ENCODE results near the gene LRRC8E.
"Not testable (repeated sequence)": the region's sequence is repeated elsewhere in the genome, so short reads cannot be mapped to it uniquely, and the experiment has no call there.

Gene LRRC8E

DNA sequence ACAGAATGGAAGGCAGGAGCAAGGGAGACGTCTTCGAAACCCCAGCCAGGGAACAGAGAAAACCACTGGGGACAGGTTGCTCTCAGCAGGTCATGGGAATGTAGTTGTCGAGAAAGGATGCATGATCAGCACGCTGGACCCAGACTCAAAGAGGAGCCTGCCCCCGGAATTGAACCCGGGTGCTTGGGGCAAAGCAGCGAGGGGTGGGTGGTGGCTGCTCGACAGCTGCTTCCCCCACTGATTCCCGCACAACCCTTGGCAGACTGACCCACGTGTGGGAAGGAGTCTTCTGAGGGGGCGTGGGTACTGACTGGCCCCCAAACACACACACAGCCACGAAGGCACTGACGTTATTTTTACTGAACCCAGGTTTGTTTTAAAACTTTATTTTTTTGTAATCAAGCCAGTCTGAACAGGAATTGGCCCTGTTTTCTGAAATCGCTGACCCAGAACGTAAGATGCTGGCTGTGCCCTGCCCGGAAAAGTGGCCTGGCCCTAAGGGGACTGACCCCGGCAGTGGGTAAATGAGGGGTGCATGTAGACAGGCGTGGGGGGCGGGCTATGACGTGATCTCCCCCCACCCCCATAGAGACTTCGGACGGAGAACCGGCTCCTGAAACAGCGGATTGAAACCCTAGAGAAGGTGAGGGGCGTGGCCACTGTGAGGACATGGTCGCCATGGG, 32.7 kb upstream of the LRRC8E start:
- DNase-seq, result no peak

DNA sequence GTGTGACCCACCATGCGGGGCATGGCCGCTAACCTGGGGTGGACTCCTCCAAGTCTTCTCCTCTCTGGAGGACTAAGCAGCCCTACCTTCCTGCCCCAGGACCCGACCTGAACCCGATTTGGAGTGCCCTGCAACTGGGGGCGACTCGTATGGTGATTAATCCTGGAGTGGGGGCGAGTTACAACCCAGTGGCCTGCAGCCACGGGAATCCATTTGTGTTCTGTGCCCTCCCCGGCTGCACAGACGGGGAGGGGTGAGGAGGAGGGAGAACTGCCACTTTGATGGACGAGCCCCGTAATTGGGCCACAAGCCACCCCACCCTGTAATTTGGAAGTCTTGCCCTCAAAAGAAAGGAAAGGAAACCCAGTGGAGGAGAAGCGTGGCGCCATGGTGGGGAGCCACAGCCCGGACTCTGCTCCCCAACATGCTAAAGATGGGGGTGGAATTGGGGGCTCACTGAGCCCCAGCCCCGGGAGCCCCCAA, 32.2 kb upstream of the LRRC8E start:
- no peak for DNase-seq

DNA sequence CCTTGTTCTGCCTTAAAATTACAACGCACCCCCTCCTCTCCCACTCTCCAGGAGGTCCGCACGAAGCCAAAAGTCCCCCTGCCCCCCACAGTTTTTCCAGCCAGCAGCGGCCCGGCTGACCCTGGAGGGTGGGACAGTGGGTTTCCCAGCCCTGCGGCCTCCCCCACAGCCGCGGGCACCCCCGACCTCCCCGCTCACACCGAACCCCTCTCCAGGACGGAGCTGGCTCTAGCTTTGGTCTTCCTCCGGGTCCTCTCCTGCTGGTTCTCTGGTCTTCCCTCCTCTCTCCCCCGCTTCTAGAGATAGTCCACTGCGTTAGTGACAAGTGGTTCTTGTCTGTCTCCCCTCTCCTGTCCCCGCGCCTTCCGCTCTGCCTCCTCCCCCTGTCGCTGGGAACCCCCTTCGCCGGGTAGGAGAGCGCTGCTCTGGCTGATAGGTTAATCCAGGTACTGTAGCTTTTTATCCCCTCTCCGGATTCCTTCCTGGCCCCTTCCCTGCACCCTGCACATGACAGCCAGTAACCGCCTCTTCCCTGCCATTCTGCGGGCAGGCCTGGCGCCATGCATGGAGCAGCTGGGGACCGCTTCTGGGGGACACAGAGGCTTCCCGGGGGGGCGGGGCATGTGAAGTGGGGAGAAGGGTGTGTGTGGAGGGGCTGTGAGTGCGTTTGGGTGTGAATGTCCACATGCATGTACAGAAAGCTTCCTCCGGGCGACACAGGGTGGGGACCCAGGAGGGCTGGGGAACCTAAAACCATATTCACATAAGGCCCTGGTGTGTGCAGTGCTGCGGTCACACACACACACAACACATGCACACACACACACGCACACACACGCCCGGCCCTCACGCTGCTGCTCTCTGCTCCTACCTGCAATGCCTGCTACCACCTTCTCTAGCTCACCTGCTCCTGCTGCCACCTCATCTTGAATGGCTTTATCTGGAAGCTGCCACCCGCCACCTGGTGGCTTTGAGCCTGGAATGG, 31.3 kb upstream of the LRRC8E start:
- DNase-seq, result no peak

DNA sequence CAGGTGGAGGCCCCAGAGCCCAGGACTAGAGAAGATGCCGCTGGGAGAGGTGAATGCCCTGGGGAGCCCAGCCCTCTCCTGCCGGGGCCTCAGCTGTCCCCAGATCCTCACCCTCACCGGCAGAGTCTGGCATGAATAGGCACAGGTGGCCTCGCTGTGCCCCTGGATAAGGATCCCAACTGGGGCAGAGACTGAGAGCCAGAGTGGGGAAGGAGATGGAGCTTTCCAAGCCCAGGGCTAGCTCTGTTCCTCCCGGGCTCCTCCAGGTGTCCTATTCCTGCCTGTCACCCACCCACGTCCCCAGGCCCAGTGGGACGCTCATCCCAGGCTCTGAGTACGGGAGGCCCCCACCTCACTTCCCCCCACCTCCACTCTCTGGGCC, 30.6 kb upstream of the LRRC8E start:
- DNase-seq, result no peak

DNA sequence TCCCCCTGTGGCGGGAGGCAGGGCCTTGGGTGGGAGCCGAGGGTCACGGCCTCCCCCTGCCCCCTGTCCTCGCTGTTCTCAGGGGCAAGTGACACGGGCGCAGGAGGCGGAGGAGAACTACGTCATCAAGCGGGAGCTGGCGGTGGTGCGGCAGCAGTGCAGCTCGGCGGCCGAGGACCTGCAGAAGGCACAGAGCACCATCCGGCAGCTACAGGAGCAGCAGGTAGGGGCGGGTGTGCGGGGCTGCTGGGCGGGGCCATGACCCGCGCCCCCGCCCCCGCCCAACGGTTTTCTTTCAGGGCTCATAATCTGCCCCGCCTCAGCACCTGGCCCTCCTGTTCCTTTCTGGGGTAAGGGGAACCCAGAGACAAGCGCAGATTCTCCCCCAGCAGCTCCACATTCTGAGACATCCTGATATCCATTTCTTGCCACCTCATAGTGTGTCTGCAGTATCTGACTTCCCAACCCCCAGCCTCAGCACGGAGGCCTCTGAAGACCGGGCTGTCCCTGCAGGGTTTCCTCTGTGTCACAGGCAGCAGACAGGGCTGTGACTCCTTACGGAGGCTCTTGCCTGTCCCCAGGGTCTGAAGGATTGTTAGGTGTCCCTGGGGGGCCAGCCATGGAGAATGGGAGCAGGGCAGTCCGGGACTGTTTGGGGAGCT, 30.1 kb upstream of the LRRC8E start:
- DNase-seq, result peak; percentile 73

DNA sequence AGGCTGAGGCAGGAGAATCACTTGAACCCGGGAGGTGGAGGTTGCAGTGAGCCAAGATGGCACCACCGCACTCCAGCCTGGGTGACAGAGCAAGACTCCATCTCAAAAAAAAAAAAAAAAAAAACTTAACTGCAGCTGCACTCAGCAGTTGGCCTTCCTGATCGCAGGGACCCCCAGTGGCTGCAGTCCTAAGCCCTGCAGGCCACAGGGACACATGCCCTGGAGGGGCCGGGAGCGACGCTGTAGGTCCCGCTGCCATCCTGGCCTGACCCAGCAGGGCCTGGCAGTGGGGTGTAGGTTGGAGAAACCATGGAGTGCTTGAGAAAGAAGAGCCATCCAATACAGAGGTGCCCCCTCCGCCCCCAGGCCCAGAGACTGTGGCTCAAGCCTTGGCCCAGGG, 29.2 kb upstream of the LRRC8E start:
- DNase-seq, result not testable (repeated sequence)

DNA sequence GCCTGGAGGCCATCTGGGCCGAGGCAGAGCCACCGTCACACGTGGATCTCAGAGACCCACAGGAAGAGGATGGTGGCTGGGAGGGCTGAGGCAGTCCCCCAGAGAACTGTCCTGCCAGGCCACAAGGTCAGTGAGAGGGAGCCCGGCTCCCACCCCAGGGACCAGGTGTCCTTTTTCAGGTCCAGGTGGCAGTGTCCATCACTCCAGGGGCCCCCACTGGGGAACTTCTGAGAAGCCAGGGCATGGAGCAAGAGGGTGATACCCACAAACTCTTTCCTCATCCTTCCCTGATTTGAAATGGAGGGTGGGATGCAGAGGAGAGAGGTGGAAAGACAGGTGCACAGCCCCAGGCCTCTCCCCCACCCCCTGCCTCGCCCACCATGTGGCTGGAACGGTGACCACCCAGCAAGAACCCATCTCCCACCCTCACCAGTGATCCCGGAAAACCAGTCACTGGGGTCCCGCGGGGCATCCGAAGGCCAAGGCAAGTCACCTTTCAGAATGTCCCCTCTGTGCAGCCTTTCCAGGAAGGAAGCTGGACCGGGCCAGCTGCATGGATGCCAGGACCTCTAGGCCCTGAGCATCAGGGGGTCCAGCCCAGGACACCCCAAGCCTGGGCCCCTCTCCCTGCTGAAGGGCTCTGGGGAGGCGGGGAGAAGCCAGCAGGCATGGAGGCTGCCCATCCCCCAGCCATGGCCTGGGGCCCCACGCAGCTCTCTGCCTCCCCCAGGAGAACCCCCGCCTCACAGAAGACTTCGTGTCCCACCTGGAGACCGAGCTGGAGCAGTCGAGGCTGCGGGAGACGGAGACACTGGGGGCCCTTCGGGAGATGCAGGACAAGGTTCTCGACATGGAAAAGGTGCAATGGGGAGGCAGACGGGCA, 28.2 kb upstream of the LRRC8E start:
- DNase-seq, result no peak

DNA sequence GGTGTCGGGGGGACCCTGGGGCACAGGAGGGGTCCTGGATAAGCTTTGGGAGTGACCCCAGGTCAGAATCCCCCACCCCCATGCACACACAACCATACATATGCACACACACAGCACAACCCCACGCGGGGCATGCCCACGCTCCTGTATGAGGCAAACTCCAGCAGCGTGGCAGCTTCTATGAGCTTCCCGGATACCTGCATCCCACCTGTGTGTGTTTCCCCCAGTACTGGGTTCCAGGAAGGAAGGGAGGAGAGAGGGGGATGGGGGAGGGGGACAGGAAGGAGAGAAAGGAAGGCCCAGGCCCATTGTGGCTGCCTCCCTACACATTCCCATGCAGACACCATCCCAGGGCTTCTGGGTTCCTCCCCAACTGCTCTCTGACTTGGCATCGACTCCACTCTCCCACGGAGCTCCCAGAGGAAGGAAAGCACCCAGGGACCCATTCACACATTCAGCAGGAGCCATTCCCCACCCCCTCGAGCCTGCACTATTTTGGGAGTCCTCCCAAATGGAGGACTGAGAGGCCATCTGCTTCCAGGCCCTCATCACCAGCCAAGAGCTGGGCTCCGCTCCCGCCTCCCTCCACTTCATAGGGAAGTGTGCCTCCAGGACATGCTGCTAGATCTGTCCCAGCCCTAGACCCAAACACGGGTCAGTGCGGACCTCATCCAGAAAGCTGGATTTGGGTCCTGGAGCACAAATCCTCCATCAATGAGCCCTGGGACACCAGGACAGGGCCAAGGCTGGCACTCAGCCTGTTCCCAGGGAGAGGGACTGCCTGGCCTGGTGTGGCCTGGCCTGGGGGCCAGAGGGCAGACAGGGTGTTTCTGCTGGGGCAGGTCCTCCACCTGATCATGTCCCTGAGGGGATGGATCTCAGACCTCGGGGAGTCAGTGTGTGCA, 27.3 kb upstream of the LRRC8E start:
- no peak for DNase-seq

DNA sequence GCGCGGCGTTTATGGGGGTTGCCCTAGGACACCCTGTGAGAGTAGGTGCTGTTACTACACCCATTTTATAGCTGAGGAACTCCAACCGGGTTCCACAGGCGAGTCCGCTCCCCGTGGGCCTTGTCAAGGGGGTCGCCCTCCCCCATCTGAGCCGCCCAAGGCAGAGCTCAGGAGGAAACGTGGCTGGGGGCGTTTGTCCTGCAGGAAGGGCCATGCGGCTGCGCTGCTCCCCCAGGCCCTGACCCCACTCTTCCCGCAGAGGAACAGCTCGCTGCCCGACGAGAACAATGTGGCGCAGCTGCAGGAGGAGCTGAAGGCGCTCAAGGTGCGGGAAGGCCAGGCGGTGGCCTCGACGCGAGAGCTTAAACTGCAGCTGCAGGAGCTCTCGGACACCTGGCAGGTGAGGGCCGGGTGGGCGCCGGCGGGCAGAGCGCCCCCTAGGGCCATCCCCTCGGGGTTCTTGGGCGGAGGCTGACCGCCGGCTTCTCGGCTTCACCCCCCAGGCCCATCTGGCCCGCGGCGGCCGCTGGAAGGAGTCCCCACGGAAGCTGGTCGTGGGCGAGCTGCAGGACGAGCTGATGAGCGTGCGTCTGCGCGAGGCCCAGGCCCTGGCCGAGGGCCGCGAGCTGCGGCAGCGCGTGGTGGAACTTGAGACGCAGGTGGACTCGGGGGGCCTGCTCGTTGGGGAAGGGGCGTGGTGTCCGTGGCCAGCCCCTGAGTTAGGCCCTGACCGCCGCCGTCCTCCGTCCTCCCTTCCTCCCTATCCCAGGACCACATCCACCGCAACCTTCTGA, 26.5 kb upstream of the LRRC8E start:
- no peak for DNase-seq

DNA sequence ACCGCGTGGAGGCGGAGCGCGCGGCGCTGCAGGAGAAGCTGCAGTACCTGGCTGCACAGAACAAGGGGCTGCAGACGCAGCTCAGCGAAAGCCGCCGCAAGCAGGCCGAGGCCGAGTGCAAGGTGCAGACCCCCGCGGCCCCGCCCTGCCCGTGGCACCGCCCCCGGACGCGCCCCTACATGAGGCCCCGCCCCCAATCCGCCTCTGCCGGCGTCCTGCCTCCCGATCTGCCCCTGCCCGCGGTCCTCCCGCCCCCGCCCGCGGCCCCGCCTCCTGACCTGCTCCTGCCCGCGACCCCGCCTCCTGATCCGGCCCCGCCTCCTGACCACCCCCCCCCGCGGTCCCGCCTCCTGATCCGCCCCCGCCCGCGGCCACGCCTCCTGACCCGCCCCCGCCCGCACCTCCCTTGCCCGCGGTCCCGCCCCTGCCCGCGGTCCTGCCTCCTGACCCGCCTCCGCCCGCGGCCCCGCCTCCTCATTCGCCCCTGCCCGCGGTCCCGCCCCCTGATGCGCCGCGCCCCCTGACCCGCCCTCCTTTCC, 25.8 kb upstream of the LRRC8E start:
- peak; percentile 92 for DNase-seq

DNA sequence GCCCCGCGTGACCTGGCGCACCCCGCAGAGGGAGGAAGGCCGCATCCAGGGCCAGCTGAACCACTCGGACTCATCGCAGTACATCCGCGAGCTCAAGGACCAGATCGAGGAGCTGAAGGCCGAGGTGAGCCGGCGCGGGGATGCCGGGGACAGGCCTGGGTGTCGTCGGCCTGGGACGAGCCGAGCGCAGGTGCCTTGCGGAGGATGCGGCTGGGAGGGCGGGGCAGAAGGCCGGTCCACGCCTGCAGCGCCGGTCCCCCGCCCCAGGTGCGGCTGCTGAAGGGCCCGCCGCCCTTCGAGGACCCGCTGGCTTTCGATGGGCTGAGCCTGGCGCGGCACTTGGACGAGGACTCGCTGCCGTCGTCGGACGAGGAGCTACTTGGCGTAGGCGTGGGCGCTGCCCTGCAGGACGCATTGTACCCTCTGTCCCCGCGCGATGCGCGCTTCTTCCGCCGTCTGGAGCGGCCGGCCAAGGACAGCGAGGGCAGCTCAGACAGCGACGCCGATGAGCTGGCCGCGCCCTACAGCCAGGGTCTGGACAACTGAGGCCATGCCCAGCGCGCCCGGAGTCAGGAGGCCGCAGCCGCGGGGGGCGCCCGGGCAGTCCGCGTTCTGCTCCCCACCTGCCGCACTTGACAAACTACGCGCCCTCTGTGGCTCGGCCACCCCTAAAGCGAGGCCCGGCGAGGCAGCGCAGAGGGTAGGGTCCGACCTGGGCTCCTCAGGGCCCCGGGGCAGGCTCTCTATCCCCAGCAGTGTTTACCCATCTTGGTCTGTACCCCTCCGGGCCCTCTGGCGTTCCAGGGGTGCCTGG, 24.9 kb upstream of the LRRC8E start:
- peak; percentile 61 for DNase-seq

DNA sequence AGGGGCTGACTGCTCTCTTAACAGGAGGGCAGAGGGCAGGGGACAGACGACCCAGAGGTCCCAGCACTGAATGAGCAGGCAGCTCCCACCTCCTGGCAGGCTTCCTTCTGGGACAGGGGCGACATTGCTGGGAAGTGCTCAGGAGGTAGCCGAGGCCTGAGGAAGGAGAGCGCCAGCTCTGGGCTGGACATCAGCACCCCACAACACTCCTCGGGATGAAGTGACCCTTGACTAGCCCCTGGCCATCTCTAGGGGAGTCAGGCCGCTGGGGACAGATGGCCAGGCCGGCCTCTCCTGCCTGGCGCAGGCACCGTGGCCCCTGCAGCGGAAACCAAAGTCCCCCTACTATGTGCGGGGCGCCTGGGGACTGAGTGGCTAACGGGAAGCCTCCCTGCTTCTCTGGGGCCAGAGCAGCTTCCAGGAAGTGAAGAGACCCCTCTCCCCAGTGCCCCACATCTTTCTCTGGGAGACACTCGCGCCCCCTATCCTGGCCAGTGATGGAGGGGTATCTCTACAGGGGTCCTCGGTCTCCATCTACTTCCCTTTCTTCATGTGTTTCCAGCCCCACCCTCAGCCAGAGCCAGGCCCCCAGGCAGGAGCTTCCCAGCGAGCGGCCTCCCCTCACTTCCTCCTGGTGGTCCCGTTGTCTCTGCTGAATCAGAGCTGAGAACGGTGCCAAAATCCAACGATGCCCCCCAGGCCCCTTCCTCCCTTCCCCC, 24.2 kb upstream of the LRRC8E start:
- no peak for DNase-seq

DNA sequence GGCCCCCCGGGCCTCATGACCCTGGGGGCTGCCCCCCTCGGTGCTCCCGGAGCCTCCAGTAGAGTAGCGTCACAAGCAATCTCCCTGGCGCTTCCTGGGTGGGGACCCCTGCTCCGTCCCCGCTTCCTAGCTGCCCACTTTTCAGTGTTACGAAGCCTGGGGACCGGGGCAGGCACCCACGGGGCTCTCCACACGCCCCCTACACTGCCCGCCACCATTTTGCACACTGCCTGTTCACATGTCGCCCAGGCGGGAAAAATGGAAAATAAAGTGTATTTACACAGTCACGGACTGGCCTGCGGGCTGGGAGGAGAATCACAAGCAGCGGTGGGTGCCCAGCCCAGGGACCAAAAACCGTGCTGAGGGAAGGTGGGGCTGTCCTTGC, 23.6 kb upstream of the LRRC8E start:
- no peak for DNase-seq

DNA sequence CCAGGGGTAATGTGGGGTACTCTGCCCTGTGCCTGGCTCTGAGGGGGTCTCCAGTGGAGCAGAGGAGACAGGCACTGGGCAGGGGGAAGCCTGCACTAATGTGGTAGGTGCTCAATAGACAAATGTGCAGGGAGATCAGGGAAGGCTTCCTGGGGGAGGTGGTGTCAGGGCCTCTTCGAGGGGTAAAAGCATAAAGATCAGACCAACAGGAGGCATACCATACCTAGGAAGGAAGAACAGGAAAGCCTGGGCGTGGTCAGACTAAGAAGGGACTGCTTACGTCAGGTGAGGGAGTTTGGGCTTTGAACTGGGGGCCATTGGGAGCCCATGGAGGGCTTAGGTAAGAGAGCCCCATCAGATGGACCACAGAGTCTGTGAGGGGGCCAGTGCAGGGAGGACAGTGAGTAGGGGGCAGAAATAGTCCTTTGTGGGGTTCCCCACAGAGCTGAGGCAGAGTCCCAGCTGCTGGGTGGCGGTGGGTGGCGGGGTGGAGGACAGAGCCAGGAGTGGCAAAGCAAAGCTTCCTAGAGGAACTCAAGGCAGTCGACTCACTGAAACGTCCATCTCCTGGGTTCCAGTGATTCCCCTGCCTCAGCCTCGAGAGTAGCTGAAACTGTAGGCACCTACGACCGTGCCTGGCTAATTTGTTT, 22.9 kb upstream of the LRRC8E start:
- DNase-seq, result no peak

DNA sequence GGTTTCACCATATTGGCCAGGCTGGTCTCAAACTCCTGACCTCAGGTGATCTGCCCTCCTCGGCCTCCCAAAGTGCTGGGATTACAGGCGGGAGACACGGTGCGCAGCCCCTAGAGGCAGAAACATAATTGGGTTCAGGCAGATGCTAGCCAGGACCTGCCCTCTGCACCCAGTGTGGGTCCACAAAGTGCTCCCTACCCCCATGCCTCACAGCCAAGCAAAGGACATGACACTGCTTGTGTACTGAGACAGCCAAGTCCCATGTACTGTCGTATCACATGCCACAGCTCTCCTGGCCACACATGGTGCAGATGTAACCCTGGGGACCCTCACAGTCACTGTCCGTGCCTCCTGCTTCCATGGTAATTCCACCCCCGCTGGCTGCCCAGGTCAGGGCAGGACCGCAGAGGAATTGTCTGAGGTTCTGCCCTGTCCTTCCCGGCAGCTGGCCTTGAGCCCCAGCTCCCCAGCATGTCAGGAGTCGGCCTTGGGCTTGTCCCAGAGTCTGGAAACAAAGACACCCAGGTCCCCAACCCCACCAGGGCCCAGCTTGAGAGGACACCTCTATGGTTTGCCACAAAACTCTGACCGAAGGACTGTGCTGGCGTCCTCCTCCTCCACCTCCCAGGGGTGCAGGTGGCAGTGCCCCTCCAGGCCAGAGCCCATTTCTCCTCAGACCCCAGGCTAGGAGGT, 21.8 kb upstream of the LRRC8E start:
- no peak for DNase-seq

DNA sequence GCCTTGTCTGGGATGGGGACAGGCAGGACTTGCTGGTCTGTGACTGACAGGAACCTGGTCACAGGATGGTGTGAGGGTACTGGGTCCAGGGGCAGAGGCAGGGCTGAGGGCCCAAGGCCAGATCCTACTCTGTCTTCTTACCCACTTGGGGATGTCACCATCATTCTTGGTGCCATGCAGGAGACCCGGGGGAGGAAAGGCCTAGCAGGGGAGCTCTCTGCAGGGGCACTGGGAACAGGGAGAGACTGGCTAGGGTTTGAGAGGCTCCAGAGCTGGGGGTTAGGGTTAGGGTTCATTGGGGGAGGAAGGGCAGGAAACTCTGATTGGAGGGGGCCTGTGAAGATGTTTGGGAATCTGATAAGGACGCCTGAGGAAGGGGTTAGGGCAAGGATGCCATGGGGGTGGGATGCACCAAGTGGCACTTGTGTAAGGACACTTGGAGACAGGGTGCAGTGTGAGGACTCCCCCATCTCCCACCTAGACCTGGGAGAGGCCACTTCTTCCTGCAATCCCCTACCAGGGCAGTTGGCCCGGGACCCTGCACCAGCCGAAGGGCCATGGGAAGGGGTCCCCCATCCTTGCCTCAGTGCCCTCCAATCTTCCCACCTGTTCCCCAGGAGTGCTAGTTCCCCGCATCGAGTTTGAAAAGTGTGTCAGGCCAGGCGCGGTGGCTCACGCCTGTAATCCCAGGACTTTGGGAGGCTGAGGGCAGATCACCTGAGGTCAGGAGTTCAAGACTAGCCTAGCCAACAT, 21.0 kb upstream of the LRRC8E start:
- DNase-seq, result no peak

DNA sequence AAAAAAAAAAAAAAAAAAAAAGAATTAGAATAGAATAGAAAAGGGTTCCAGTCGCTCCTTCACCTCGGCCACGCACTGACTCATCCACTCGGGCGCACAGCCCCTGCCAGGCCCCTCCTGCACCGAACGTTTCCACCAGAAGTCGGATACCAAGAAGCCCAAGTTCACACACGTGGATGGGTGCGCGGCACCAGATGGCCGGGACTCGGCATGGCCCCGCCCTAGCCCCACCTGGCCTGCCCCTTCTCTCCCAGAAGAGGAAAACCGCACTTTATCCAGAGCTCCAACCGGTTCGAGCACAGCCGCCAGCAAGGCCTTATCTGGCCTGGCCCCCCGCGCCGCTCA, 20.0 kb upstream of the LRRC8E start:
- DNase-seq, result no peak

All from eye (tissue), 1 donor.